Gastrocnemius medialis (tissue), 4 donors: Measurements from ENCODE around the gene ZFP92.

Experiments used
- CTCF ChIP-seq, 5 experiments: fragments of 450-650 bp in 3 of 5; fragments of 200-600 bp in 2 of 5; sonication (generic) in 2 of 5; IDR thresholded peaks in 4 of 5; conservative IDR thresholded peaks in 1 of 5; 1 replicate in 4 of 5; 2 replicates in 1 of 5; pipeline ENCODE4 v1.5.1; 2016 to 2019; ENCODE audit warnings: antibody characterized with exemption in 5 of 5, mild to moderate bottlenecking in 3 of 5, moderate library complexity in 3 of 5
- POLR2A ChIP-seq, 2 donors: fragments of 450-650 bp; IDR thresholded peaks; one replicate each; pipeline ENCODE4 v1.6.1; 2017; ENCODE audit warnings: antibody characterized with exemption in 2 of 2, mild to moderate bottlenecking in 2 of 2, moderate library complexity in 2 of 2

- TF ChIP-seq POLR2A (IDR thresholded peaks at IDR 0.05) (no peak), CTCF (IDR thresholded peaks at IDR 0.05 in 4 of 5, conservative IDR thresholded peaks at IDR 0.05 in 1 of 5) (no peak)
Observed at GRCh38 chrX:153374426-153374825, 36.8 kb upstream of the ZFP92 start.
